IMR-90 (cell line): Measurements from ENCODE around the gene DVL2. TPM values are rescaled to one million over a fixed set of nuclear protein-coding genes. Genes with fewer than 3 reads are reported as not detected.

Experiments used
- ATAC-seq: fragments of 200-7000 bp; cut with Tn5 transposase; 2 replicates; pipeline ENCODE4 v1.9.1; 2020; ENCODE audit warnings: low read depth, mild to moderate bottlenecking, moderate library complexity
- BruUV-seq: library from RNA; stranded (reverse); fragments of 400-500 nt; replicated peaks from 2 replicates; lab custom pipeline; 2021; lab: Mats Ljungman, UMichigan
- CTCF ChIA-PET: fragments of 300-600 bp; formaldehyde crosslinking; extraction: SDS; loops from one replicate; lab custom pipeline; 2021; ENCODE audit warnings: antibody characterized with exemption; lab: Yijun Ruan, JAX
- POLR2A ChIA-PET: fragments of 300-600 bp; sonication (Branson Sonifier 250); formaldehyde crosslinking; loops from one replicate; lab custom pipeline; 2022; ENCODE audit warnings: antibody characterized with exemption; ENCODE audit not compliant: unreplicated experiment; lab: Charles Lee
- DNase-seq: peaks from one replicate; pipeline ENCODE4 v3.0.0; 2013
- H2AFZ ChIP-seq: replicated peaks from 2 replicates; pipeline ENCODE3; 2013; ENCODE audit warnings: low read length, mild to moderate bottlenecking; ENCODE audit not compliant: poor library complexity
- H2AK5ac ChIP-seq: 2 replicates; pipeline ENCODE4 v1.6.1; 2013; ENCODE audit warnings: low read depth, low read length, inconsistent platforms
- H2AK9ac ChIP-seq: replicated peaks from 2 replicates; pipeline ENCODE3; 2013; ENCODE audit warnings: mild to moderate bottlenecking, low read depth, low read length, moderate library complexity; ENCODE audit not compliant: poor library complexity
- H2BK120ac ChIP-seq: 2 replicates; pipeline ENCODE4 v1.6.1; 2013; ENCODE audit warnings: low read depth, low read length, inconsistent platforms
- H2BK15ac ChIP-seq: 3 replicates; pipeline ENCODE4 v1.6.1; 2013; ENCODE audit warnings: low read depth, low read length, inconsistent platforms
- H2BK20ac ChIP-seq: 2 replicates; pipeline ENCODE4 v1.6.1; 2013; ENCODE audit warnings: low read depth, mild to moderate bottlenecking, inconsistent platforms, low read length, moderate library complexity
- H2BK5ac ChIP-seq: 2 replicates; pipeline ENCODE4 v1.6.1; 2013; ENCODE audit warnings: mild to moderate bottlenecking, low read depth, low read length, inconsistent platforms; ENCODE audit not compliant: poor library complexity, severe bottlenecking
- H3K14ac ChIP-seq: replicated peaks from 2 replicates; pipeline ENCODE4 v1.6.1; 2013; ENCODE audit warnings: low read depth, low read length, inconsistent platforms
- H3K18ac ChIP-seq: 2 replicates; pipeline ENCODE4 v1.6.1; 2013; ENCODE audit warnings: low read depth, low read length, control low read depth
- H3K23ac ChIP-seq: 2 replicates; pipeline ENCODE4 v1.6.1; 2013; ENCODE audit warnings: low read depth, low read length, inconsistent platforms
- H3K27ac ChIP-seq: 2 replicates; pipeline ENCODE4 v1.5.1; 2013; ENCODE audit warnings: mild to moderate bottlenecking, control low read depth, low read length; ENCODE audit not compliant: insufficient read depth
- H3K27me3 ChIP-seq: 2 replicates; pipeline ENCODE4 v1.6.1; 2013; ENCODE audit warnings: low read length; ENCODE audit not compliant: control insufficient read depth, insufficient read depth
- H3K36me3 ChIP-seq: 2 replicates; pipeline ENCODE4 v1.6.1; 2013; ENCODE audit warnings: low read length, mixed read lengths; ENCODE audit not compliant: control insufficient read depth, insufficient read depth
- H3K4ac ChIP-seq: 2 replicates; pipeline ENCODE4 v1.6.1; 2013; ENCODE audit warnings: low read depth, low read length, inconsistent platforms
- H3K4me1 ChIP-seq: 2 replicates; pipeline ENCODE4 v1.6.1; 2013; ENCODE audit warnings: low read length, mixed read lengths; ENCODE audit not compliant: control insufficient read depth, insufficient read depth
- H3K4me2 ChIP-seq: 2 replicates; pipeline ENCODE4 v1.6.1; 2013; ENCODE audit warnings: low read depth, mild to moderate bottlenecking, control low read depth, low read length, moderate library complexity
- H3K4me3 ChIP-seq: 2 replicates; pipeline ENCODE4 v1.5.1; 2013; ENCODE audit warnings: low read depth, mild to moderate bottlenecking, control low read depth, low read length, moderate library complexity; ENCODE audit not compliant: insufficient read depth
- H3K56ac ChIP-seq: 2 replicates; pipeline ENCODE4 v1.6.1; 2013; ENCODE audit warnings: low read length, inconsistent platforms; ENCODE audit not compliant: insufficient read depth; ENCODE audit errors: extremely low read depth
- H3K79me1 ChIP-seq, 2 experiments: 2 replicates each; pipeline ENCODE4 v1.6.1; 2013; ENCODE audit warnings: low read length in 2 of 2, inconsistent platforms in 1 of 2, low read depth in 1 of 2
- H3K9ac ChIP-seq: 2 replicates; pipeline ENCODE4 v1.6.1; 2013; ENCODE audit warnings: low read depth, low read length, control low read depth
- H3K9me1 ChIP-seq: 2 replicates; pipeline ENCODE4 v1.6.1; 2013; ENCODE audit warnings: low read length, inconsistent platforms; ENCODE audit not compliant: insufficient read depth
- H3K9me3 ChIP-seq: 2 replicates; pipeline ENCODE4 v1.6.1; 2013; ENCODE audit warnings: low read length; ENCODE audit not compliant: control insufficient read depth, insufficient read depth
- H4K20me1 ChIP-seq: 2 replicates; pipeline ENCODE4 v1.6.1; 2013; ENCODE audit warnings: low read length, inconsistent platforms; ENCODE audit not compliant: insufficient read depth
- H4K5ac ChIP-seq: 2 replicates; pipeline ENCODE4 v1.6.1; 2013; ENCODE audit warnings: mild to moderate bottlenecking, low read depth, low read length, control low read depth
- H4K8ac ChIP-seq, 2 experiments: 2 replicates each; pipeline ENCODE4 v1.6.1; 2013; ENCODE audit warnings: low read depth in 2 of 2, low read length in 2 of 2, control low read depth in 1 of 2, inconsistent platforms in 1 of 2
- H4K91ac ChIP-seq: 2 replicates; pipeline ENCODE4 v1.6.1; 2013; ENCODE audit warnings: low read depth, low read length, inconsistent platforms; ENCODE audit not compliant: insufficient read depth
- BHLHE40 ChIP-seq: fragments of 150-350 bp; IDR thresholded peaks from 2 replicates; pipeline ENCODE4 v1.6.1; 2016; ENCODE audit warnings: mild to moderate bottlenecking, low read depth, low read length
- CEBPB ChIP-seq: IDR thresholded peaks from 2 replicates; pipeline ENCODE4 v1.6.1; 2012; ENCODE audit warnings: low read depth, low read length, improper control_type of control experiment
- CHD1 ChIP-seq: IDR thresholded peaks from 2 replicates; pipeline ENCODE4 v1.6.1; 2012; ENCODE audit warnings: low read depth, low read length, improper control_type of control experiment
- CTCF ChIP-seq: conservative IDR thresholded peaks from 2 replicates; pipeline ENCODE4 v1.5.1; 2012; ENCODE audit warnings: mild to moderate bottlenecking, low read depth, low read length, improper control_type of control experiment
- FOS ChIP-seq: fragments of 150-350 bp; IDR thresholded peaks from 2 replicates; pipeline ENCODE4 v1.6.1; 2016; ENCODE audit warnings: low read depth, low read length
- MAFK ChIP-seq: IDR thresholded peaks from 2 replicates; pipeline ENCODE4 v1.6.1; 2012; ENCODE audit warnings: low read depth, low read length, improper control_type of control experiment
- MAZ ChIP-seq: IDR thresholded peaks from 2 replicates; pipeline ENCODE4 v1.6.1; 2012; ENCODE audit warnings: low read depth, mild to moderate bottlenecking, low read length, improper control_type of control experiment, moderate library complexity, borderline replicate concordance
- MXI1 ChIP-seq: IDR thresholded peaks from 2 replicates; pipeline ENCODE4 v1.6.1; 2012; ENCODE audit warnings: low read depth, mild to moderate bottlenecking, low read length, moderate library complexity, borderline replicate concordance
- NFE2L2 ChIP-seq: fragments of 150-350 bp; IDR thresholded peaks from 2 replicates; pipeline ENCODE4 v1.6.1; 2016; ENCODE audit warnings: low read depth, mild to moderate bottlenecking, low read length
- POLR2A ChIP-seq: IDR thresholded peaks from 2 replicates; pipeline ENCODE4 v1.6.1; 2012; ENCODE audit warnings: mild to moderate bottlenecking, low read depth, low read length
- RAD21 ChIP-seq: IDR thresholded peaks from 2 replicates; pipeline ENCODE4 v1.6.1; 2012; ENCODE audit warnings: low read length, improper control_type of control experiment
- RCOR1 ChIP-seq: IDR thresholded peaks from 2 replicates; pipeline ENCODE4 v1.6.1; 2012; ENCODE audit warnings: mild to moderate bottlenecking, low read length, improper control_type of control experiment; ENCODE audit not compliant: insufficient replicate concordance
- RFX5 ChIP-seq: IDR thresholded peaks from 2 replicates; pipeline ENCODE4 v1.8.0; 2012; ENCODE audit warnings: low read depth, mild to moderate bottlenecking, low read length, moderate library complexity
- SMC3 ChIP-seq: fragments of 150-350 bp; IDR thresholded peaks from 2 replicates; pipeline ENCODE4 v1.6.1; 2016; ENCODE audit warnings: low read depth, mild to moderate bottlenecking, antibody characterized with exemption, low read length, moderate library complexity
- USF2 ChIP-seq: fragments of 150-350 bp; IDR thresholded peaks from 2 replicates; pipeline ENCODE4 v1.6.1; 2017; ENCODE audit warnings: mild to moderate bottlenecking, antibody characterized with exemption, low read length, low read depth
- WGBS, 2 experiments: methylation state at CpG; one replicate each; pipeline versions ENCODE4 v1.1.5 to v1.1.7; 2013; ENCODE audit warnings: missing lambda C conversion rate in 2 of 2; ENCODE audit not compliant: insufficient read length in 1 of 2; ENCODE audit errors: extremely low coverage in 2 of 2; 5-methylcytosine and 5-hydroxymethylcytosine counted together
- dilution Hi-C: fragments of 300-500 bp; cut with HindIII; formaldehyde crosslinking; loops from one replicate; pipeline ENCODE4 v1.14.3; 2018; ENCODE audit warnings: low sequenced_read_pairs; ENCODE audit not compliant: unreplicated experiment
- in situ Hi-C: fragments of 300-500 bp; cut with MboI; formaldehyde crosslinking; loops from 3 replicates; pipeline ENCODE4 v1.14.3; 2019; ENCODE audit warnings: low sequenced_read_pairs, inconsistent platforms, mixed read lengths
- intact Hi-C: fragments of 100-400 bp; cut with micrococcal nuclease; formaldehyde crosslinking; loops from 2 replicates; pipeline ENCODE4 v1.10.0; 2022
- polyA plus RNA-seq, 3 experiments: library from polyadenylated mRNA; depleted of rRNA; stranded (reverse); fragments of >200 nt; gene quantifications; 2 replicates each; pipeline ENCODE4 v1.2.3, GENCODE V29; 2012; ENCODE audit warnings: low replicate concordance in 1 of 3
- total RNA-seq: library from RNA; depleted of rRNA; stranded (reverse); fragments of >200 nt; gene quantifications from 2 replicates; pipeline ENCODE4 v1.2.3, GENCODE V29; 2012
- TF ChIP-seq, protein P1 (sequence below): fragments of 150-350 bp; IDR thresholded peaks from 2 replicates; pipeline ENCODE4 v1.6.1; 2016; ENCODE audit warnings: low read depth, mild to moderate bottlenecking, low read length, moderate library complexity, borderline replicate concordance

The DVL2 gene
- total and polyA plus RNA-seq, 2 of the 4 experiments (the other 2 are of a cell fraction), result 11.8 to 21.3 TPM

DNA sequence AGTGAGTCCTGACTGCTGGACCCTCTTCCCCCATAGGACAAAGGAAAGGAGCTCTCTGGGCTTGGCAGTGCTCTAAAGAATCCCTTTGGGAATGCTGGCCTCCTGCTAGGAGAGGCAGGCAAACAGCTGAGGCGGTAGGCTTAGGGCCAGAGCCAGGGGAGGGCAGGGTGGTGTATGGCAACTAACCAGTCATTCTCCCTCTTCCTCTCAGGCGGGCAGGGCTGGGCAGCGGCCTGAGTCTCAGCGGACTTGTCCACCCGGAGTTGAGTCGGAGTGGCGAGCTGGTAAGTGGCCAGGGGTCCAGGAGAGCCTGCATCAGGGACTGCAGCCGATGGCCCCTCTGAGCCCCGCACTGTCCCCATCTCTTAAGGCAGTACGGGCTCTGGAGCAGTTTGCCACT is 10.2 kb downstream of the DVL2 start:
- Histone ChIP-seq H2AK5ac (no peak overlapping the region), H2BK120ac (no peak overlapping the region), H3K9me3 (no peaks in the 10 kb centered on the region), H3K56ac (no peak overlapping the region), H3K4me1 (peaks cover 11% of the 10 kb centered on the region), H2BK5ac (no peak overlapping the region), H2BK20ac (no peak overlapping the region), H4K20me1 (peaks cover 32% of the 10 kb centered on the region), H3K36me3 (peaks cover 75% of the 10 kb centered on the region), H3K4me3 (no peak overlapping the region), H3K9me1 (peaks cover 12% of the 10 kb centered on the region; the same call in 1 of the 2 replicates), H2AFZ (no peak overlapping the region), H4K91ac (no peak overlapping the region), H3K27ac (no peak overlapping the region), H3K27me3 (no peaks in the 10 kb centered on the region), H3K9ac (no peak overlapping the region), H3K79me1 (peaks cover 8 to 74% of the 10 kb centered on the region in 2 experiments), H3K14ac (no peak overlapping the region), H3K18ac (no peak overlapping the region), H4K5ac (no peak overlapping the region), H3K4ac (no peak overlapping the region), H2AK9ac (peak overlapping the region; percentile 34), H4K8ac (no peak overlapping the region), H2BK15ac (no peak overlapping the region), H3K23ac (no peak overlapping the region), H3K4me2 (no peak overlapping the region)
- ATAC-seq, result no peak
- dilution Hi-C loops, result no loop called here
- WGBS, 2 experiments, result 100% methylated on average over 5 of the region's 10 CpGs; no CpG with 5 or more reads in 1 of the 2 experiments
- ChIA-PET CTCF (no interaction called here), POLR2A (interaction anchor here (0.6 kb wide), 2 partner anchors 10 kb away, joined by 3 read pairs; partner anchors contain the start of gene DVL2)
- no peak for TF ChIP-seq MXI1
- no peak for TF ChIP-seq CTCF
- TF ChIP-seq RCOR1, result no peak
- TF ChIP-seq USF2, result no peak
- no peak for TF ChIP-seq POLR2A
- TF ChIP-seq SMC3, result no peak
- TF ChIP-seq, protein P1, sequence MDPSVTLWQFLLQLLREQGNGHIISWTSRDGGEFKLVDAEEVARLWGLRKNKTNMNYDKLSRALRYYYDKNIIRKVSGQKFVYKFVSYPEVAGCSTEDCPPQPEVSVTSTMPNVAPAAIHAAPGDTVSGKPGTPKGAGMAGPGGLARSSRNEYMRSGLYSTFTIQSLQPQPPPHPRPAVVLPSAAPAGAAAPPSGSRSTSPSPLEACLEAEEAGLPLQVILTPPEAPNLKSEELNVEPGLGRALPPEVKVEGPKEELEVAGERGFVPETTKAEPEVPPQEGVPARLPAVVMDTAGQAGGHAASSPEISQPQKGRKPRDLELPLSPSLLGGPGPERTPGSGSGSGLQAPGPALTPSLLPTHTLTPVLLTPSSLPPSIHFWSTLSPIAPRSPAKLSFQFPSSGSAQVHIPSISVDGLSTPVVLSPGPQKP, result no peak
- no peak for TF ChIP-seq MAFK
- TF ChIP-seq MAZ, result no peak
- TF ChIP-seq CHD1, result no peak
- TF ChIP-seq CEBPB, result no peak
- no peak for TF ChIP-seq RAD21
- TF ChIP-seq FOS, result no peak
- no peak for TF ChIP-seq NFE2L2
- TF ChIP-seq BHLHE40, result no peak
- TF ChIP-seq RFX5, result no peak
- in situ Hi-C loops, result no loop called here
- no TSS peak for BruUV-seq
- intact Hi-C loops, result no loop called here
- no peak for DNase-seq
